T-helper 22 cell (primary cell): ENCODE measurements around the gene VCAM1.
"Not testable (repeated sequence)": the region's sequence is repeated elsewhere in the genome, so short reads cannot be mapped to it uniquely, and the experiment has no call there.

ENCODE experiments used
- DNase-seq: peaks from one replicate; pipeline ENCODE4 v3.0.0-alpha.2; 2020; ENCODE audit warnings: low read depth

VCAM1 gene

GRCh38 chr1:100780814-100781213 lies 61.3 kb downstream of the VCAM1 start:
- no peak for DNase-seq

DNA sequence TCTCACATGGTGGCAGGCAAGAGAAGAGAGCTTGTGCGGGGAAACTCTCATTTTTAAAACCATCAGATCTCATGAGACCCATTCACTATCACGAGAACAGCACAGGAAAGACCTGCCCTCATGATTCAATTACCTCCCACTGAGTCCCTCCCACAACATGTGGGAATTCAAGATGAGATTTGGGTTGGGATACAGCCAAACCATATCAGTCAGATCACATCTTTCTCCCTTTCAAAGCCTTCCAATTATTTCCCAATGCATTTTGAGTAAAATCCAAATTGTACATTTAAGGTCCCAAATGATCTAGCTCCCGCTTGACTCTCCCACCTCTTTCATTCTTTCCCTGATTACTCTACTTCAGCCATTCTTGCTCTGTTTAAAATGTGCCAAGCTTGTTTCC lies 62.2 kb downstream of the VCAM1 start:
- DNase-seq, result not testable (repeated sequence)

GRCh38 chr1:100782473-100783039 lies 63.0 kb downstream of the VCAM1 start:
- DNase-seq, result no peak

DNA sequence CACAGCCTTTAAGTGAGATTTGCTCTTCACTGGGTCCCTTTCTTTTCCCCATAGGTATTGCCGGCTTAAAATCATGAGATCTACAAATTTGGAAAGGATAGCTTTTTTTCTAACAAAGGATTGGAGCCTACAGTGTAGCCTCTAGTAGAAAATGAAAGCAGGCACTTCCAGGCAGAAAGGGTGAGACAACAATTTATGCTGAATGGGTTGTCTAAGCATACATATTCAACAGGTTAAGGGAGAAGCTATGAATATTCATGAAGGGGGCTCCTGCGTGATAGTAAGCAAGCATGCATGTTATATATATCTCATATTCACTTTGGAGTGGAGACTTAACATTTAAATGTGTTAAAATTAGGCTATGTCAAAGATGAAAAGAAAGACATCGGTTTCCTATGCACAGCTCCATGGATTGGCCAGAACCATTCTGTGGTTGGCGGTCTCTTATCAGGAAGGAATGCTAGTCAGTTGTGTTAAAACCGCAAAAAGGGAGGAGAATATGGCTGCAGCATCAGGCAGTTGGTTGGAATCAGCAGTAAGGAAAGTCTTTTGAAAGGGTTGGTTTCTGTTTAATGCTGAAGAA lies 66.0 kb downstream of the VCAM1 start:
- no peak for DNase-seq

DNA sequence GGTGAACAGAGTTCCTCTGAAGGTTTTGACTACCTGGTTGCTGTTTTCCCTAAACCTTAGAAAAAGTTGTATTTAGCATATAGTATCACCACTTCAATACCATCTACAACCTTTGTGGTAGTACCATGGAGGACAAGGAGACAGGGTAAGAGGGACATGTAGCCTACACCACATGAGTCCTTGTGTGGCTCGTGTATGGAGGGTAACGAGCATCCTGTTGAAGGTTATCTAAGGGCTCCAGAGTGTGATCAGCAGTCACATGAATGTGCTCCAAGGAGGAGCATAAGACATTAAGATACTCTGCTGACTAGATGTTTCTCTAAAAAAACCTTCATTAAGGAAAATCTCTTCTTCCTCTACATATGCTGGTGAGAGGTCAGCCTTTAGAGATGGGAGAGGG lies 67.3 kb downstream of the VCAM1 start:
- DNase-seq, result no peak
